Measurements from ENCODE around the gene MPP2.

Gene MPP2

GRCh38 chr17:43879723-43880419, 27.5 kb downstream of the MPP2 start:
- POLR2A ChIA-PET, result interaction anchor here (0.5 to 1.2 kb wide), 2 partner anchors 58 to 190 kb away, joined by 3 to 5 read pairs; no protein-coding TSS in a partner anchor
- CTCF ChIA-PET, result interaction anchor here (0.6 to 6.1 kb wide), 42 partner anchors 9 to 1297 kb away, joined by 3 to 106 read pairs (median 5); partner anchors contain the start of genes MPP2 and PPY
- no peaks in the 10 kb centered on the region; the same call in 1 of the 2 replicates for H3K4me1 ChIP-seq (ENCODE audit: control insufficient read depth, insufficient read depth, low read length)
- peaks cover 3 to 44% of the 10 kb centered on the region in 2 experiments; a peak in 2 of 3 replicates for H3K36me3 ChIP-seq (ENCODE audit: control insufficient read depth in 2 of 2, insufficient read depth in 1 of 2, low read length in 2 of 2)
- no peak for TF ChIP-seq ZNF76 (tag by site-specific recombination; IDR thresholded peaks at IDR 0.05; ENCODE audit: borderline replicate concordance, low read depth)
- no peak for TF ChIP-seq ZNF514 (tag by site-specific recombination; IDR thresholded peaks at IDR 0.05)
- TF ChIP-seq ZNF768 (tag by site-specific recombination; IDR thresholded peaks at IDR 0.05), result 0 out of 2 replicates have a peak, but pooled peaks have one; percentile 30
- H3K4me3 ChIP-seq (ENCODE audit: low read depth, low read length), result no peak overlapping the region
- no peak overlapping the region for H3K27ac ChIP-seq (ENCODE audit: extremely low read depth, low read depth, low read length)
- H3K9me3 ChIP-seq (ENCODE audit: control insufficient read depth, insufficient read depth, low read depth, low read length), result no peaks in the 10 kb centered on the region

GRCh38 chr17:43878260-43879175, 28.8 kb downstream of the MPP2 start:
- ChIA-PET CTCF (interaction anchor here (0.5 to 6.1 kb wide), 65 partner anchors 11 to 1171 kb away, joined by 3 to 106 read pairs (median 4); partner anchors contain the start of genes ASB16, CD300LG, MPP2 and PPY), POLR2A (interaction anchor here (0.5 to 1.3 kb wide), 4 partner anchors 11 to 60 kb away, joined by 3 read pairs; no protein-coding TSS in a partner anchor)
- Histone ChIP-seq H3K9me3 (ENCODE audit: control insufficient read depth, insufficient read depth, low read depth, low read length) (no peaks in the 10 kb centered on the region), H3K4me3 (ENCODE audit: low read depth, low read length) (no peak overlapping the region), H3K27ac (ENCODE audit: extremely low read depth, low read depth, low read length) (no peak overlapping the region), H3K4me1 (ENCODE audit: control insufficient read depth, insufficient read depth, low read length) (no peaks in the 10 kb centered on the region; the same call in 1 of the 2 replicates), H3K36me3 (ENCODE audit: control insufficient read depth in 2 of 2, insufficient read depth in 1 of 2, low read length in 2 of 2) (peaks cover 3 to 44% of the 10 kb centered on the region in 2 experiments; a peak in 2 of 3 replicates)
- peak; percentile 41; the same call in 1 of the 2 replicates for TF ChIP-seq BCL11B (tag by site-specific recombination; IDR thresholded peaks at IDR 0.05; ENCODE audit: low read depth)
- 0 out of 2 replicates have a peak, but pooled peaks have one; percentile 29 for TF ChIP-seq SP3 (tag by site-specific recombination; IDR thresholded peaks at IDR 0.05)
- TF ChIP-seq ZFHX2 (tag by site-specific recombination; conservative IDR thresholded peaks at IDR 0.05), result peak; percentile 62
- peak; percentile 92 for TF ChIP-seq ZNF692 (tag by site-specific recombination; IDR thresholded peaks at IDR 0.05)
- TF ChIP-seq ZNF830 (tag by site-specific recombination; IDR thresholded peaks at IDR 0.05; ENCODE audit: low read depth), result no peak
- peak; percentile 86 for TF ChIP-seq ZIC2 (tag by site-specific recombination; IDR thresholded peaks at IDR 0.05)
- 0 out of 2 replicates have a peak, but pooled peaks have one; percentile 37 for TF ChIP-seq ZNF341 (tag by site-specific recombination; IDR thresholded peaks at IDR 0.05; ENCODE audit: low read depth)
- TF ChIP-seq GLIS1 (tag by site-specific recombination; IDR thresholded peaks at IDR 0.05), result peak; percentile 80
- TF ChIP-seq ZNF660 (tag by site-specific recombination; IDR thresholded peaks at IDR 0.05), result peak; percentile 89
- TF ChIP-seq ZFP69B (tag by site-specific recombination; IDR thresholded peaks at IDR 0.05), result peak; percentile 89
- peak; percentile 78 for TF ChIP-seq ZBTB8A (tag by site-specific recombination; IDR thresholded peaks at IDR 0.05)
- peak; percentile 24; the same call in 1 of the 2 replicates for TF ChIP-seq SP2 (tag by site-specific recombination; IDR thresholded peaks at IDR 0.05)
- TF ChIP-seq IKZF3 (tag by site-specific recombination; IDR thresholded peaks at IDR 0.05), result peak; percentile 93
- peak; percentile 79 for TF ChIP-seq PATZ1 (tag by site-specific recombination; IDR thresholded peaks at IDR 0.05)
- TF ChIP-seq ZNF777 (tag by site-specific recombination; IDR thresholded peaks at IDR 0.05; ENCODE audit: borderline replicate concordance), result no peak
- peak; percentile 29; the same call in 1 of the 2 replicates for TF ChIP-seq SCRT2 (tag by site-specific recombination; IDR thresholded peaks at IDR 0.05)
- TF ChIP-seq ZBTB17 (tag by site-specific recombination; IDR thresholded peaks at IDR 0.05), result peak; percentile 95
- peak; percentile 77 for TF ChIP-seq EGR2 (tag by site-specific recombination; IDR thresholded peaks at IDR 0.05; ENCODE audit: low read depth)
- TF ChIP-seq ZNF394 (tag by site-specific recombination; IDR thresholded peaks at IDR 0.05; ENCODE audit: borderline replicate concordance), result peak; percentile 69; the same call in 1 of the 2 replicates
- TF ChIP-seq ZNF677 (tag by site-specific recombination; IDR thresholded peaks at IDR 0.05), result no peak
- TF ChIP-seq HIC1 (tag by site-specific recombination; IDR thresholded peaks at IDR 0.05), result peak; percentile 36; the same call in 1 of the 2 replicates
- TF ChIP-seq PRDM1 (tag by site-specific recombination; IDR thresholded peaks at IDR 0.05), result peak; percentile 90
- peak; percentile 40; the same call in 1 of the 2 replicates for TF ChIP-seq ZNF366 (tag by site-specific recombination; conservative IDR thresholded peaks at IDR 0.05)
- peak; percentile 83 for TF ChIP-seq ZNF335 (tag by site-specific recombination; conservative IDR thresholded peaks at IDR 0.05)
